ENCODE data around the gene GPR183. TPM values are rescaled to one million over a fixed set of nuclear protein-coding genes. Genes with fewer than 3 reads are reported as not detected.

Gene GPR183
- total RNA-seq, 1 donor from 2014 or later = 12.0 TPM

GRCh38 chr13:99353836-99354235 is 46.6 kb upstream of the GPR183 start:
- no peaks in the 10 kb centered on the region for H3K27me3 ChIP-seq
- no peaks in the 10 kb centered on the region for H3K9me3 ChIP-seq
- no peak for TF ChIP-seq POLR2A (IDR thresholded peaks at IDR 0.05)
- no peak for TF ChIP-seq POLR2AphosphoS5 (IDR thresholded peaks at IDR 0.05; ENCODE audit: insufficient read depth in 1 of 2, low read depth in 1 of 2)
- no peak for TF ChIP-seq CTCF (IDR thresholded peaks at IDR 0.05)
- H3K27ac ChIP-seq = no peak overlapping the region
- H3K36me3 ChIP-seq = peaks cover 0 to 9% of the 10 kb centered on the region in 2 donors
- DNase-seq (ENCODE audit: extremely low spot score in 2 of 2) = no peak
- H3K4me3 ChIP-seq = no peak overlapping the region
- H3K4me1 ChIP-seq = peaks cover 17% of the 10 kb centered on the region
- intact Hi-C loops (cut with DNase I) = no loop called here

GRCh38 chr13:99353246-99353600 is 46.0 kb upstream of the GPR183 start:
- intact Hi-C loops (cut with DNase I) = no loop called here
- no peak overlapping the region for H3K4me3 ChIP-seq
- H3K36me3 ChIP-seq = peaks cover 0 to 6% of the 10 kb centered on the region in 2 donors
- H3K27ac ChIP-seq = no peak overlapping the region
- peaks cover 17% of the 10 kb centered on the region for H3K4me1 ChIP-seq
- TF ChIP-seq POLR2AphosphoS5 (IDR thresholded peaks at IDR 0.05; ENCODE audit: insufficient read depth in 1 of 2, low read depth in 1 of 2) = no peak
- TF ChIP-seq POLR2A (IDR thresholded peaks at IDR 0.05) = no peak
- TF ChIP-seq CTCF (IDR thresholded peaks at IDR 0.05) = no peak
- H3K27me3 ChIP-seq = no peaks in the 10 kb centered on the region
- DNase-seq (ENCODE audit: extremely low spot score in 2 of 2) = no peak
- H3K9me3 ChIP-seq = no peaks in the 10 kb centered on the region

GRCh38 chr13:99352351-99353245 is 45.4 kb upstream of the GPR183 start:
- peaks cover 0 to 6% of the 10 kb centered on the region in 2 donors for H3K36me3 ChIP-seq
- H3K27ac ChIP-seq = no peak overlapping the region
- no peak for DNase-seq (ENCODE audit: extremely low spot score in 2 of 2)
- no peaks in the 10 kb centered on the region for H3K9me3 ChIP-seq
- TF ChIP-seq POLR2A (IDR thresholded peaks at IDR 0.05) (no peak), POLR2AphosphoS5 (IDR thresholded peaks at IDR 0.05; ENCODE audit: insufficient read depth in 1 of 2, low read depth in 1 of 2) (no peak), CTCF (IDR thresholded peaks at IDR 0.05) (no peak)
- H3K27me3 ChIP-seq = no peaks in the 10 kb centered on the region
- no peak overlapping the region for H3K4me3 ChIP-seq
- peaks cover 17% of the 10 kb centered on the region for H3K4me1 ChIP-seq
- intact Hi-C loops (cut with DNase I) = no loop called here

- no peaks in the 10 kb centered on the region for H3K27me3 ChIP-seq
- H3K27ac ChIP-seq = no peak overlapping the region
- DNase-seq (ENCODE audit: extremely low spot score in 2 of 2) = no peak
- no peak overlapping the region for H3K4me3 ChIP-seq
- H3K36me3 ChIP-seq = peaks cover 0 to 6% of the 10 kb centered on the region in 2 donors
- H3K4me1 ChIP-seq = peaks cover 14% of the 10 kb centered on the region
- TF ChIP-seq POLR2A (IDR thresholded peaks at IDR 0.05) (no peak), POLR2AphosphoS5 (IDR thresholded peaks at IDR 0.05; ENCODE audit: insufficient read depth in 1 of 2, low read depth in 1 of 2) (no peak), CTCF (IDR thresholded peaks at IDR 0.05) (no peak)
- intact Hi-C loops (cut with DNase I) = no loop called here
- H3K9me3 ChIP-seq = no peaks in the 10 kb centered on the region
Observed at GRCh38 chr13:99351772-99352171, 44.6 kb upstream of the GPR183 start.

- no peak overlapping the region for H3K4me3 ChIP-seq
- DNase-seq (ENCODE audit: extremely low spot score in 2 of 2) = no peak
- peaks cover 0 to 6% of the 10 kb centered on the region in 2 donors for H3K36me3 ChIP-seq
Observed at GRCh38 chr13:99350191-99350590, 43.0 kb upstream of the GPR183 start.

More at GRCh38 chr13:99350191-99350590, 43.0 kb upstream of the GPR183 start:
- intact Hi-C loops (cut with DNase I) = no loop called here
- no peaks in the 10 kb centered on the region for H3K27me3 ChIP-seq
- H3K4me1 ChIP-seq = peaks cover 4% of the 10 kb centered on the region
- TF ChIP-seq POLR2AphosphoS5 (IDR thresholded peaks at IDR 0.05; ENCODE audit: insufficient read depth in 1 of 2, low read depth in 1 of 2) (no peak), CTCF (IDR thresholded peaks at IDR 0.05) (no peak), POLR2A (IDR thresholded peaks at IDR 0.05) (no peak)
- no peak overlapping the region for H3K27ac ChIP-seq
- H3K9me3 ChIP-seq = no peaks in the 10 kb centered on the region

Data from vagina (tissue), 2 donors.